HG02885 (cell line): ENCODE results near the gene PLPPR4.
"Not testable (repeated sequence)": the region's sequence is repeated elsewhere in the genome, so short reads cannot be mapped to it uniquely, and the experiment has no call there.

Experiments
- ATAC-seq: cut with Tn5 transposase; IDR thresholded peaks from one replicate; pipeline ENCODE4 v1.9.1; 2021; ENCODE audit warnings: mild to moderate bottlenecking; ENCODE audit not compliant: unreplicated experiment, poor library complexity

Gene PLPPR4

GRCh38 chr1:99264201-99265021, at the start of gene PLPPR4:
Gene PLPPR4 (plus strand): TSS chr1:99264492. CDS start chr1:99264594, 102 bp downstream.
- no peak for ATAC-seq

- no peak for ATAC-seq
Measured at GRCh38 chr1:99216956-99217355, 47.3 kb upstream of the PLPPR4 start.

GRCh38 chr1:99217599-99217998, 46.7 kb upstream of the PLPPR4 start:
- no peak for ATAC-seq

- peak; percentile 20 for ATAC-seq
Measured at GRCh38 chr1:99218572-99218971, 45.7 kb upstream of the PLPPR4 start.

- peak; percentile 98 for ATAC-seq
Measured at GRCh38 chr1:99218999-99219398, 45.3 kb upstream of the PLPPR4 start.

- peak; percentile 29 for ATAC-seq
Measured at GRCh38 chr1:99227056-99227897, 37.0 kb upstream of the PLPPR4 start.

GRCh38 chr1:99228153-99228552, 36.1 kb upstream of the PLPPR4 start:
- ATAC-seq = peak; percentile 85

- ATAC-seq = no peak
Measured at GRCh38 chr1:99229122-99229521, 35.2 kb upstream of the PLPPR4 start.

GRCh38 chr1:99230695-99231094, 33.6 kb upstream of the PLPPR4 start:
- ATAC-seq = no peak

GRCh38 chr1:99232172-99232571, 32.1 kb upstream of the PLPPR4 start:
- ATAC-seq = no peak

- no peak for ATAC-seq
Measured at GRCh38 chr1:99233446-99233845, 30.8 kb upstream of the PLPPR4 start.

- no peak for ATAC-seq
Measured at GRCh38 chr1:99236756-99237155, 27.5 kb upstream of the PLPPR4 start.

- ATAC-seq = no peak
Measured at GRCh38 chr1:99239690-99240089, 24.6 kb upstream of the PLPPR4 start.

GRCh38 chr1:99240621-99241020, 23.7 kb upstream of the PLPPR4 start:
- ATAC-seq = no peak

- ATAC-seq = no peak
Measured at GRCh38 chr1:99246152-99246551, 18.1 kb upstream of the PLPPR4 start.

- no peak for ATAC-seq
Measured at GRCh38 chr1:99247199-99247598, 17.1 kb upstream of the PLPPR4 start.

- no peak for ATAC-seq
Measured at GRCh38 chr1:99250728-99251127, 13.6 kb upstream of the PLPPR4 start.

- ATAC-seq = no peak
Measured at GRCh38 chr1:99251308-99251707, 13.0 kb upstream of the PLPPR4 start.

GRCh38 chr1:99252630-99253029, 11.7 kb upstream of the PLPPR4 start:
- no peak for ATAC-seq

GRCh38 chr1:99260402-99260801, 3.9 kb upstream of the PLPPR4 start:
- ATAC-seq = not testable (repeated sequence)

GRCh38 chr1:99265124-99265523, 832 bp downstream of the PLPPR4 start:
- no peak for ATAC-seq
